GM12878 (cell line): Measurements from ENCODE around the gene CFAP61.

Experiments used
- CREB1 ChIP-seq: IDR thresholded peaks from 2 replicates; pipeline ENCODE4 v1.6.1; 2012; ENCODE audit warnings: low read depth, mild to moderate bottlenecking, inconsistent platforms
- CTCF ChIP-seq, 3 experiments: IDR thresholded peaks in 2 of 3; conservative IDR thresholded peaks in 1 of 3; 2 replicates each; pipeline ENCODE4 v1.5.1; 2011; ENCODE audit warnings: low read depth in 3 of 3, low read length in 3 of 3, mild to moderate bottlenecking in 3 of 3, control low read depth in 2 of 3, moderate library complexity in 2 of 3, inconsistent platforms in 1 of 3, mixed read lengths in 1 of 3; ENCODE audit not compliant: control insufficient read depth in 2 of 3, insufficient read depth in 1 of 3; ENCODE audit errors: extremely low read depth in 1 of 3
- GABPA ChIP-seq: IDR thresholded peaks from 2 replicates; pipeline ENCODE4 v1.6.1; 2014; ENCODE audit warnings: antibody characterized with exemption, low read depth, mild to moderate bottlenecking, inconsistent platforms
- KDM1A ChIP-seq: fragments of 200-600 bp; sonication (generic); IDR thresholded peaks from 2 replicates; pipeline ENCODE4 v1.6.1; 2016; ENCODE audit warnings: borderline replicate concordance
- MXI1 ChIP-seq: fragments of 150-350 bp; IDR thresholded peaks from 2 replicates; pipeline ENCODE4 v1.6.1; 2011; ENCODE audit warnings: low read depth, mild to moderate bottlenecking, inconsistent platforms, low read length, improper control_type of control experiment
- NFYA ChIP-seq: IDR thresholded peaks from 2 replicates; pipeline ENCODE4 v1.6.1; 2011; ENCODE audit warnings: low read depth, mild to moderate bottlenecking, low read length, improper control_type of control experiment, borderline replicate concordance
- NRF1 ChIP-seq: conservative IDR thresholded peaks from 2 replicates; pipeline ENCODE4 v1.6.1; 2011; ENCODE audit warnings: mild to moderate bottlenecking, low read depth, low read length, improper control_type of control experiment
- POLR2A ChIP-seq: IDR thresholded peaks from 2 replicates; pipeline ENCODE4 v1.6.1; 2011; ENCODE audit warnings: low read depth, mild to moderate bottlenecking, low read length
- YY1 ChIP-seq: IDR thresholded peaks from 2 replicates; pipeline ENCODE4 v1.6.1; 2011; ENCODE audit warnings: low read depth, mild to moderate bottlenecking, low read length

GRCh38 chr20:20075032-20075431 lies 22.7 kb downstream of the CFAP61 start:
- TF ChIP-seq NFYA: no peak
- no peak for TF ChIP-seq CTCF (IDR thresholded peaks at IDR 0.05 in 2 of 3, conservative IDR thresholded peaks at IDR 0.05 in 1 of 3; ENCODE audit: control insufficient read depth in 2 of 3, extremely low read depth in 1 of 3, insufficient read depth in 1 of 3, low read depth in 3 of 3, low read length in 3 of 3)
- no peak for TF ChIP-seq YY1
- no peak for TF ChIP-seq KDM1A
- TF ChIP-seq NRF1: no peak
- TF ChIP-seq CREB1: no peak
- no peak for TF ChIP-seq POLR2A
- TF ChIP-seq GABPA: no peak
- no peak for TF ChIP-seq MXI1
